GM18499 (cell line): ENCODE results near the gene LARP4.
"Not testable (repeated sequence)": the region's sequence is repeated elsewhere in the genome, so short reads cannot be mapped to it uniquely, and the experiment has no call there.

ENCODE experiments used
- ATAC-seq: cut with Tn5 transposase; IDR thresholded peaks from one replicate; pipeline ENCODE4 v1.9.1; 2021; ENCODE audit warnings: moderate number of reproducible peaks; ENCODE audit not compliant: insufficient read depth, unreplicated experiment

Gene LARP4

GRCh38 chr12:50400104-50400637, 514 bp upstream of the LARP4 start:
- no peak for ATAC-seq

GRCh38 chr12:50401500-50402081, 906 bp downstream of the LARP4 start:
- no peak for ATAC-seq

GRCh38 chr12:50402264-50403000, 1.7 kb downstream of the LARP4 start:
- no peak for ATAC-seq

- ATAC-seq: no peak
These were observed 2.3 kb downstream of the LARP4 start for GRCh38 chr12:50403001-50403440.

GRCh38 chr12:50404307-50404706, 3.6 kb downstream of the LARP4 start:
- no peak for ATAC-seq

- ATAC-seq: no peak
These were observed 10.5 kb downstream of the LARP4 start for GRCh38 chr12:50411051-50411660.

- no peak for ATAC-seq
These were observed 15.3 kb downstream of the LARP4 start for GRCh38 chr12:50415899-50416479.

GRCh38 chr12:50419112-50419909, 18.6 kb downstream of the LARP4 start:
- ATAC-seq: no peak

- ATAC-seq: not testable (repeated sequence)
These were observed 22.2 kb downstream of the LARP4 start for GRCh38 chr12:50422855-50423254.

GRCh38 chr12:50423342-50423741, 22.7 kb downstream of the LARP4 start:
- not testable (repeated sequence) for ATAC-seq

GRCh38 chr12:50425589-50426258, 25.0 kb downstream of the LARP4 start:
- ATAC-seq: no peak

GRCh38 chr12:50431656-50432055, 31.0 kb downstream of the LARP4 start:
- ATAC-seq: not testable (repeated sequence)

GRCh38 chr12:50440288-50440687, 39.6 kb downstream of the LARP4 start:
- ATAC-seq: no peak

GRCh38 chr12:50441763-50442162, 41.1 kb downstream of the LARP4 start:
- ATAC-seq: no peak

GRCh38 chr12:50442178-50442908, 41.7 kb downstream of the LARP4 start:
- ATAC-seq: no peak

GRCh38 chr12:50449671-50450070, 49.0 kb downstream of the LARP4 start:
- ATAC-seq: not testable (repeated sequence)

- ATAC-seq: no peak
These were observed 52.1 kb downstream of the LARP4 start for GRCh38 chr12:50452795-50453194.

- ATAC-seq: no peak
These were observed 53.2 kb downstream of the LARP4 start for GRCh38 chr12:50453872-50454271.

- ATAC-seq: no peak
These were observed 57.9 kb downstream of the LARP4 start for GRCh38 chr12:50458606-50459005.
